Retinal pigment epithelial cell (primary cell): ENCODE results near the gene LIN37.

Experiments used
- DNase-seq: peaks from one replicate; pipeline ENCODE4 v3.0.0-alpha.2; 2010; ENCODE audit warnings: low read depth
- H3K4me3 ChIP-seq: 2 replicates; pipeline ENCODE4 v1.5.1; 2011; ENCODE audit warnings: mild to moderate bottlenecking, low read length, control low read depth, moderate library complexity
- CTCF ChIP-seq: conservative IDR thresholded peaks from 2 replicates; pipeline ENCODE4 v1.5.1; 2011; ENCODE audit warnings: low read depth, low read length, control low read depth, inconsistent platforms

LIN37 gene

GRCh38 chr19:35738021-35738886, 10.1 kb upstream of the LIN37 start:
- H3K4me3 ChIP-seq, result no peak overlapping the region
- no peak for DNase-seq
- TF ChIP-seq CTCF, result no peak

GRCh38 chr19:35738887-35739229, 9.5 kb upstream of the LIN37 start:
- H3K4me3 ChIP-seq, result no peak overlapping the region
- no peak for DNase-seq
- no peak for TF ChIP-seq CTCF

GRCh38 chr19:35739275-35740107, 8.9 kb upstream of the LIN37 start:
- H3K4me3 ChIP-seq, result peak overlapping the region; percentile 68
- TF ChIP-seq CTCF, result no peak
- DNase-seq, result no peak

- no peak for TF ChIP-seq CTCF
- peak overlapping the region; percentile 68 for H3K4me3 ChIP-seq
- no peak for DNase-seq
Measured at GRCh38 chr19:35740108-35740422, 8.3 kb upstream of the LIN37 start.

- H3K4me3 ChIP-seq, result peak overlapping the region; percentile 68
- peak; percentile 21 for TF ChIP-seq CTCF
- peak; percentile 81 for DNase-seq
Measured at GRCh38 chr19:35740423-35741202, 7.8 kb upstream of the LIN37 start.

GRCh38 chr19:35741203-35741515, 7.2 kb upstream of the LIN37 start:
- DNase-seq, result no peak
- no peak for TF ChIP-seq CTCF
- peak overlapping the region; percentile 68 for H3K4me3 ChIP-seq
